HG02571 (cell line): Measurements from ENCODE around the gene EXD1.
"Not testable (repeated sequence)": the region's sequence is repeated elsewhere in the genome, so short reads cannot be mapped to it uniquely, and the experiment has no call there.

Experiments
- ATAC-seq: cut with Tn5 transposase; IDR thresholded peaks from one replicate; pipeline ENCODE4 v1.9.1; 2021; ENCODE audit warnings: mild to moderate bottlenecking, moderate library complexity; ENCODE audit not compliant: unreplicated experiment

EXD1 gene

GRCh38 chr15:41230650-41231421 lies at the start of gene EXD1, which contains the start of gene CHP1:
TSS of gene EXD1 (minus strand) at chr15:41230757. CDS start at chr15:41226575, 4,182 bp downstream.
TSS of gene CHP1 (plus strand) at chr15:41231268. CDS start at chr15:41231383, 115 bp downstream.
- ATAC-seq = peak; percentile 97

GRCh38 chr15:41279535-41280283 lies 49.2 kb upstream of the EXD1 start:
- ATAC-seq = no peak

GRCh38 chr15:41278319-41278718 lies 47.8 kb upstream of the EXD1 start:
- ATAC-seq = no peak

- no peak for ATAC-seq
Observed at GRCh38 chr15:41276831-41277230, 46.3 kb upstream of the EXD1 start.

GRCh38 chr15:41269887-41270286 lies 39.3 kb upstream of the EXD1 start:
- no peak for ATAC-seq

- no peak for ATAC-seq
Observed at GRCh38 chr15:41263891-41264351, 33.4 kb upstream of the EXD1 start.

- no peak for ATAC-seq
Observed at GRCh38 chr15:41262571-41262970, 32.0 kb upstream of the EXD1 start.

GRCh38 chr15:41260924-41261323 lies 30.4 kb upstream of the EXD1 start:
- ATAC-seq = not testable (repeated sequence)

GRCh38 chr15:41259546-41260189 lies 29.1 kb upstream of the EXD1 start:
- no peak for ATAC-seq

- ATAC-seq = no peak
Observed at GRCh38 chr15:41258750-41259471, 28.4 kb upstream of the EXD1 start.

GRCh38 chr15:41256577-41257038 lies 26.1 kb upstream of the EXD1 start:
- ATAC-seq = no peak

GRCh38 chr15:41256103-41256502 lies 25.5 kb upstream of the EXD1 start:
- ATAC-seq = no peak

- no peak for ATAC-seq
Observed at GRCh38 chr15:41254560-41254959, 24.0 kb upstream of the EXD1 start.

GRCh38 chr15:41251411-41251810 lies 20.9 kb upstream of the EXD1 start:
- no peak for ATAC-seq

- not testable (repeated sequence) for ATAC-seq
Observed at GRCh38 chr15:41250745-41251144, 20.2 kb upstream of the EXD1 start.

- no peak for ATAC-seq
Observed at GRCh38 chr15:41241221-41241964, 10.8 kb upstream of the EXD1 start.

- ATAC-seq = no peak
Observed at GRCh38 chr15:41238100-41238499, 7.5 kb upstream of the EXD1 start.

GRCh38 chr15:41235929-41236328 lies 5.4 kb upstream of the EXD1 start:
- ATAC-seq = no peak

GRCh38 chr15:41235228-41235627 lies 4.7 kb upstream of the EXD1 start:
- ATAC-seq = not testable (repeated sequence)

- no peak for ATAC-seq
Observed at GRCh38 chr15:41233367-41233771, 2.8 kb upstream of the EXD1 start.
